Measurements from ENCODE around the gene WWC2. TPM values are rescaled to one million over a fixed set of nuclear protein-coding genes. Genes with fewer than 3 reads are reported as not detected.

The WWC2 gene
- total RNA-seq, 1 donor from 2014 or later, result 48.0 TPM

DNA sequence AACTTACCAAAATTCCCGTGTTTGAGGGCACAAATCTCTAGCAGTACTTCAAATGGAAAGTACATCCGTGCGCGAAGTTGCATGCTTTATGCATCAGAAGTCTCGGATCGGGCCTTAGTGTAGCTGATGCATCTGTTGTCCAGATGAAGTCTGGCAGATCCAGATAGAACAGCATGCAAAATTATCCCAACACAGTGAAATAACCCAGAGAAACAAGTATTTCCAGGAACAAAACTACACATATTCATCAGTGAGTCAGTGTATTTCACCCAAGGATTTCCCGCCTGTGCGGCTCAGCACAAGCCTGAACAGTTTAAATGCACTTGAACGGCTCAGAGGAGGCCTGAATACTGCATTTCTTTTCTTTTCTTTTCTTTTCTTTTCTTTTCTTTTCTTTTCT is 250.6 kb downstream of the WWC2 start:
- TF ChIP-seq, protein P1, sequence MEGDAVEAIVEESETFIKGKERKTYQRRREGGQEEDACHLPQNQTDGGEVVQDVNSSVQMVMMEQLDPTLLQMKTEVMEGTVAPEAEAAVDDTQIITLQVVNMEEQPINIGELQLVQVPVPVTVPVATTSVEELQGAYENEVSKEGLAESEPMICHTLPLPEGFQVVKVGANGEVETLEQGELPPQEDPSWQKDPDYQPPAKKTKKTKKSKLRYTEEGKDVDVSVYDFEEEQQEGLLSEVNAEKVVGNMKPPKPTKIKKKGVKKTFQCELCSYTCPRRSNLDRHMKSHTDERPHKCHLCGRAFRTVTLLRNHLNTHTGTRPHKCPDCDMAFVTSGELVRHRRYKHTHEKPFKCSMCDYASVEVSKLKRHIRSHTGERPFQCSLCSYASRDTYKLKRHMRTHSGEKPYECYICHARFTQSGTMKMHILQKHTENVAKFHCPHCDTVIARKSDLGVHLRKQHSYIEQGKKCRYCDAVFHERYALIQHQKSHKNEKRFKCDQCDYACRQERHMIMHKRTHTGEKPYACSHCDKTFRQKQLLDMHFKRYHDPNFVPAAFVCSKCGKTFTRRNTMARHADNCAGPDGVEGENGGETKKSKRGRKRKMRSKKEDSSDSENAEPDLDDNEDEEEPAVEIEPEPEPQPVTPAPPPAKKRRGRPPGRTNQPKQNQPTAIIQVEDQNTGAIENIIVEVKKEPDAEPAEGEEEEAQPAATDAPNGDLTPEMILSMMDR (IDR thresholded peaks at IDR 0.05), result no peak
- Mint-ChIP-seq H3K36me3 (ENCODE audit: low read depth) (no peaks in the 10 kb centered on the region), H3K27ac (ENCODE audit: unreplicated experiment) (no peak overlapping the region), H3K4me1 (ENCODE audit: low read depth) (peaks cover 15% of the 10 kb centered on the region), H3K27me3 (ENCODE audit: low read depth) (no peaks in the 10 kb centered on the region), H3K4me3 (ENCODE audit: unreplicated experiment) (no peak overlapping the region), H3K9me3 (ENCODE audit: low read depth) (no peaks in the 10 kb centered on the region)
- no peak for DNase-seq (ENCODE audit: low spot score)

DNA sequence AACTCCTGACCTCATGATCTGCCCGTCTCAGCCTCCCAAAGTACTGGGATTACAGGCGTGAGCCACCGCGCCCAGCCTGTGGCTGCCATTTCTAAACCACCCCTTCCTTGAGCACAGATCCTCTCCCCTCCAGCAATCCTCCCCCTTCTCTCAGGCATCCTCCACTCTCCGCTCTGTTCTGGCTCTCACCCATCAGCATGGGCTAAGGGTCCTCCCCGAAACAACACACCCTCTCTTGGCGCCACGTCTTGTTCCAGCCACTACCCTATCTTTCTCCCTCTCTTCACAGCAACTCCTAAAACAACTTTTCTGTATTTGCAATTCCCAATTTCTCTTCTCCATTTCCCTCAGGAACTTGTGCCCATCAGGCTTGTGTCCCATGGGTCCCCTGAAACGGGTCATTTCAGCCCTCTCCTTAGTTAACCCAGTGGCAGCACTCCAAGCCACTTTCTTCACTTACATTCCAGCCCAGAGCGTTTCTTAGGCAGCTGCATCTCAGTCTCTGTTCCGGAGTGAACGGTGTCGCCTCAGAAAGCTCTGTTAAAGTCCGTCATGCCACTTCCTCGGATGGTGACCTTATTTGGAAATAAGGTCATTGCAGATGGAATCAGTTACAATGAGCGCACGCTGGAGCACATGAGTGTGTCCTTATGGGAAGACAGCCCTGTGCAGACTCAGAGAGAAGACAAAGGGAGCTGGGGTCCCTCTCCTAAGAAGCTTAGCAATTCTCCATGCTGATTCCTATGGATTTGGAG is 251.4 kb downstream of the WWC2 start:
- Mint-ChIP-seq H3K9me3 (ENCODE audit: low read depth) (no peaks in the 10 kb centered on the region), H3K36me3 (ENCODE audit: low read depth) (no peaks in the 10 kb centered on the region), H3K4me3 (ENCODE audit: unreplicated experiment) (no peak overlapping the region), H3K27ac (ENCODE audit: unreplicated experiment) (no peak overlapping the region), H3K27me3 (ENCODE audit: low read depth) (no peaks in the 10 kb centered on the region), H3K4me1 (ENCODE audit: low read depth) (peaks cover 18% of the 10 kb centered on the region)
- TF ChIP-seq, protein P1 (IDR thresholded peaks at IDR 0.05), result no peak
- no peak for DNase-seq (ENCODE audit: low spot score)

DNA sequence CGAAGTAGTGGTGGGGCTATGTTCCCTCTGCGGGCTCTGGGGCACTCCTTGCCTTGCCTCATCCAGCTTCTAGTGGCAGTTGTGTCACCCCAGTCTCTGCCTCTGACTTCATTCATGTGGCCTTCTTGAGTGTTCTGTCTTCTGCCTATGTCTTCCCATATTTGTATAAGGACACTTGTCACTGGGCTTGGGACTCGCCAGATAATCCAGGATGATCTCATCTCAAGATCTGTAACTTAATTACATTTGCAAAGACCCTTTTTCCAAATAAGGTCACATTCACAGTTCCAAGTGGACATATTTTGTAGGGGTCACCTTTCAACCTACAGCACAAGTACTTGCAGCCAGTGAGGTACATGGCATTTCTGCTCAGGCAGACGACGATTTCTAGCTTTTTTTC is 253.5 kb downstream of the WWC2 start:
- Mint-ChIP-seq H3K27me3 (ENCODE audit: low read depth) (no peaks in the 10 kb centered on the region), H3K36me3 (ENCODE audit: low read depth) (no peaks in the 10 kb centered on the region), H3K9me3 (ENCODE audit: low read depth) (no peaks in the 10 kb centered on the region), H3K4me3 (ENCODE audit: unreplicated experiment) (no peak overlapping the region), H3K27ac (ENCODE audit: unreplicated experiment) (no peak overlapping the region), H3K4me1 (ENCODE audit: low read depth) (peaks cover 20% of the 10 kb centered on the region)
- DNase-seq (ENCODE audit: low spot score), result no peak
- TF ChIP-seq, protein P1 (IDR thresholded peaks at IDR 0.05), result no peak

DNA sequence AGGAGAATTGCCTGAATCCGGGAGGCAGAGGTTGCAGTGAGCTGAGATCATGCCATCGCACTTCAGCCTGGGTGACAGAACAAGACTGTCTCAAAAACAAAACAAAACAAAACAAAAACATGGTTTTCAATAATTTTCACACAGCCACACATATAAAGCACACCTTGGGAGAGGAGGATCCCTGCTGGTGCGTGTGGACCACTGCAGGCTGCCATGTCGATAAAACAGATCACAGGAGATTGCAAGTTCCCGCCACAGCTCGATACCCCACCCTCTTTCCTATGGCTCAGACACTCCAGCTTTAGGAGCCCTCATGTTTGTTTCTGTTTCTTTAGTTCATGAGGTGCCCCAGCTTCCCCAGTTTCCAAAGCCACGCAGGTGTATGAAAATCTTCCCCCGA is 254.5 kb downstream of the WWC2 start:
- no peak for DNase-seq (ENCODE audit: low spot score)
- Mint-ChIP-seq H3K36me3 (ENCODE audit: low read depth) (no peaks in the 10 kb centered on the region), H3K4me3 (ENCODE audit: unreplicated experiment) (no peak overlapping the region), H3K4me1 (ENCODE audit: low read depth) (peaks cover 20% of the 10 kb centered on the region), H3K27me3 (ENCODE audit: low read depth) (no peaks in the 10 kb centered on the region), H3K27ac (ENCODE audit: unreplicated experiment) (no peak overlapping the region), H3K9me3 (ENCODE audit: low read depth) (no peaks in the 10 kb centered on the region)
- TF ChIP-seq, protein P1 (IDR thresholded peaks at IDR 0.05), result no peak

DNA sequence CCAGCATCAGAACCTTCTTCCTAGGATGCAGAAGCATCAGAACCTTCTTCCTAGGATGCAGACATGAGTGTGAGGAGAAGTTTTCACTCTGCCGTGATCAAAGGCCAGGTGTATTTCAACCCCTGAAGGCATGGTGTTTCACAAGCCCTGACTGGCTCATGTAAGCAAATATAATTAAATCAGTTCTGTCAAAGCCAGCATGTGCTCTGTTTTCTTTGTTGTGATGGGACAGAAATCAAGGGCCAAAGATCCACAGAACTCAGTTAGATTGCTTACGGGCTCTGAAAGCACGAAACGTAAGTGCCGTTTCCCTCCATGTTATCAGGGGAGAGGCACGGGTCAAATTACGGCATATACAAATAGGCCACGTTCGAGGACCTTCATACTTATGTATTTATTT is 255.2 kb downstream of the WWC2 start:
- no peak for DNase-seq (ENCODE audit: low spot score)
- H3K36me3 Mint-ChIP-seq (ENCODE audit: low read depth), result no peaks in the 10 kb centered on the region
- H3K4me1 Mint-ChIP-seq (ENCODE audit: low read depth), result peaks cover 17% of the 10 kb centered on the region
- H3K9me3 Mint-ChIP-seq (ENCODE audit: low read depth), result no peaks in the 10 kb centered on the region
- TF ChIP-seq, protein P1 (IDR thresholded peaks at IDR 0.05), result no peak
- no peak overlapping the region for H3K4me3 Mint-ChIP-seq (ENCODE audit: unreplicated experiment)
- no peak overlapping the region for H3K27ac Mint-ChIP-seq (ENCODE audit: unreplicated experiment)
- no peaks in the 10 kb centered on the region for H3K27me3 Mint-ChIP-seq (ENCODE audit: low read depth)
